Breast epithelium (tissue), 4 donors: ENCODE measurements around the gene FLT4. TPM values are rescaled to one million over a fixed set of nuclear protein-coding genes. Genes with fewer than 3 reads are reported as not detected.
"Not testable (repeated sequence)": the region's sequence is repeated elsewhere in the genome, so short reads cannot be mapped to it uniquely, and the experiment has no call there.

Experiments
- DNase-seq, 2 donors: peaks; one replicate each; pipeline ENCODE4 v3.0.0-alpha.2; 2019; ENCODE audit warnings: low spot score in 2 of 2
- H3K27ac ChIP-seq, 2 donors: fragments of 200-600 bp; sonication (generic) in 1 of 2; one replicate each; pipeline ENCODE4 v1.5.1; 2016 to 2019; ENCODE audit warnings: mild to moderate bottlenecking in 1 of 2
- H3K27me3 ChIP-seq, 2 donors: fragments of 200-600 bp; sonication (generic) in 1 of 2; one replicate each; pipeline versions ENCODE4 v1.5.1 to v1.6.0; 2017 to 2019; ENCODE audit warnings: control low read depth in 1 of 2, mild to moderate bottlenecking in 1 of 2
- H3K36me3 ChIP-seq: fragments of 200-600 bp; one replicate; pipeline ENCODE4 v1.5.1; 2019
- H3K4me1 ChIP-seq, 2 donors: fragments of 200-600 bp; sonication (generic); one replicate each; pipeline ENCODE4 v1.5.1; 2016 to 2019; ENCODE audit warnings: control low read depth in 1 of 2
- H3K4me3 ChIP-seq, 3 donors: fragments of 200-600 bp; sonication (generic); 1 replicate in 2 of 3; 2 replicates in 1 of 3; pipeline ENCODE4 v1.5.1; 2016 to 2019; ENCODE audit warnings: mild to moderate bottlenecking in 3 of 3, moderate library complexity in 2 of 3
- H3K9me3 ChIP-seq, 2 donors: fragments of 200-600 bp; sonication (generic) in 1 of 2; one replicate each; pipeline ENCODE4 v1.5.1; 2016 to 2019; ENCODE audit warnings: control low read depth in 1 of 2
- POLR2A ChIP-seq: fragments of 450-650 bp; IDR thresholded peaks from one replicate; pipeline ENCODE4 v1.6.1; 2016; ENCODE audit warnings: antibody characterized with exemption, mild to moderate bottlenecking, moderate library complexity
- POLR2AphosphoS5 ChIP-seq, 3 donors: sonication (generic); formaldehyde crosslinking; IDR thresholded peaks; one replicate each; pipeline ENCODE4 v1.6.1; 2017; ENCODE audit warnings: antibody characterized with exemption in 3 of 3
- intact Hi-C: fragments of 100-400 bp; cut with DNase I; formaldehyde crosslinking; loops from one replicate; pipeline ENCODE4 v1.15.1; 2023; ENCODE audit warnings: low total_unique reads
- total RNA-seq, 3 donors: library from RNA; depleted of rRNA; stranded (reverse); fragments of >200 nt; gene quantifications; one replicate each; pipeline ENCODE4 v1.1.0, GENCODE V29; 2016
- TF ChIP-seq, protein P1 (sequence below), 3 donors: fragments of 450-650 bp; IDR thresholded peaks; one replicate each; pipeline ENCODE4 v1.5.1; 2016 to 2017; ENCODE audit warnings: antibody characterized with exemption in 3 of 3, mild to moderate bottlenecking in 3 of 3, moderate library complexity in 3 of 3

The FLT4 gene
- total RNA-seq, 3 donors from 2014 or later, result 4.3 to 35.7 (median 7.9) TPM

DNA sequence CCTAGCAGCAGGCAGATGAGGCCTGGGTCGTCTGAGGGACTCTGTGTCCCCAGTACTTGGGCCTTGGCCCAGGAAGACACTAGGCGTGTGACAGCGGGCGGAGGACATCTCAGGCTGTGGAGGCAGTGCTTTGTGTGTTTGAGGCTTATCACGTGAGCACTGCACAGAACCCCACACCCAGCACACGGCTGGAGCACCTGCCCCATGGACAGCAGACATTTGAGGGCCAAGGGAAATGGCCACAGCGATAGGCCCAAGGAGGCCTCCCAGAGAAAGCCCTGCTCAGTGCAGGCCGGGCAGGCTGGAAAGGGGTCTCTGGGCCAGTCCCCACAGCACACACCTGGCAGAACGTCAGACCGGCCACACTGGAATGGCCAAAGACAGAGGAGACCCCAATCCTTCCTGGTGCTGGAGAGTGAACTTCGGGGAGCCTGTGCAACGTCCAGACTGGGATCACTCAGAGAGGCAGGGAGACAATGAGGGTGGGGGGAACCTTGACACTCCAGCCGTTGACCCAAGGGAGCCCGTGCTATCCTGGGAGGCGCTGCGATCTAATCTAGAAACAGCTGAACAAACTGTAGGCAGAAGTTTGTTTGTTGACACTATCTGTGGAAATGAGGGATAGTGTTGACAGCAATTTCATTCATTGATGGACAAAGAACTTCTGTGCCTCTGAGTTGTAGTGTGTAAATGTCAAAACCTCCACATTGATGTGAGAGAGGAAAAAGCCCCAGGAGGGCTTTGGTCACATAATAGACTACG lies 19.6 kb upstream of the FLT4 start:
- DNase-seq, result no peak
- no peaks in the 10 kb centered on the region for H3K9me3 ChIP-seq
- intact Hi-C loops, result no loop called here
- TF ChIP-seq POLR2A (no peak), POLR2AphosphoS5 (IDR thresholded peaks at IDR 0.05) (no peak)
- TF ChIP-seq, protein P1, sequence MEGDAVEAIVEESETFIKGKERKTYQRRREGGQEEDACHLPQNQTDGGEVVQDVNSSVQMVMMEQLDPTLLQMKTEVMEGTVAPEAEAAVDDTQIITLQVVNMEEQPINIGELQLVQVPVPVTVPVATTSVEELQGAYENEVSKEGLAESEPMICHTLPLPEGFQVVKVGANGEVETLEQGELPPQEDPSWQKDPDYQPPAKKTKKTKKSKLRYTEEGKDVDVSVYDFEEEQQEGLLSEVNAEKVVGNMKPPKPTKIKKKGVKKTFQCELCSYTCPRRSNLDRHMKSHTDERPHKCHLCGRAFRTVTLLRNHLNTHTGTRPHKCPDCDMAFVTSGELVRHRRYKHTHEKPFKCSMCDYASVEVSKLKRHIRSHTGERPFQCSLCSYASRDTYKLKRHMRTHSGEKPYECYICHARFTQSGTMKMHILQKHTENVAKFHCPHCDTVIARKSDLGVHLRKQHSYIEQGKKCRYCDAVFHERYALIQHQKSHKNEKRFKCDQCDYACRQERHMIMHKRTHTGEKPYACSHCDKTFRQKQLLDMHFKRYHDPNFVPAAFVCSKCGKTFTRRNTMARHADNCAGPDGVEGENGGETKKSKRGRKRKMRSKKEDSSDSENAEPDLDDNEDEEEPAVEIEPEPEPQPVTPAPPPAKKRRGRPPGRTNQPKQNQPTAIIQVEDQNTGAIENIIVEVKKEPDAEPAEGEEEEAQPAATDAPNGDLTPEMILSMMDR (IDR thresholded peaks at IDR 0.05), result no peak
- no peak overlapping the region for H3K27ac ChIP-seq
- no peaks in the 10 kb centered on the region for H3K36me3 ChIP-seq
- H3K4me3 ChIP-seq, result no peak overlapping the region
- H3K4me1 ChIP-seq, result no peaks in the 10 kb centered on the region
- H3K27me3 ChIP-seq, result peaks cover 0 to 12% of the 10 kb centered on the region in 2 donors

DNA sequence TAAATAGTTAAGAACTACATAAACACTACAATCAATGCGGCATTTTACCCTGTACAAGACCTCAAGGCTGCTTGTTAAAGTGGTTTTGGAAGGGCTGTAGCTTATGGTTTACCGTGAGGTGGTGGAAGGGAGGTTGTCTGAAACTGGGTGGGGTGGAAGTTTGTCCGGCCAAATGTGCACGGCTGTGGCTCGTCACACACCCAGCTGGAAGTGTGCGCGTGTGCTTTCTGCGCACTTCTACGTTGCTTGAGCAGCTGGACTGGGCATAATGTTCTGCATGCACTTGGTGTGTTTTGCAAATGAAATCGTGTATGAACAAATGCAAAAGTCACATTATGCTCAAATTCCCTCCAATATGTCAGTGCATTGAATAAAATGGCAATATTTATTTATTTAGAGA lies 17.4 kb upstream of the FLT4 start:
- no peaks in the 10 kb centered on the region for H3K4me1 ChIP-seq
- no peak overlapping the region for H3K4me3 ChIP-seq
- peaks cover 0 to 5% of the 10 kb centered on the region in 2 donors for H3K27me3 ChIP-seq
- H3K9me3 ChIP-seq, result no peaks in the 10 kb centered on the region
- no peak for TF ChIP-seq POLR2A
- TF ChIP-seq, protein P1 (IDR thresholded peaks at IDR 0.05), result no peak
- no peak for TF ChIP-seq POLR2AphosphoS5 (IDR thresholded peaks at IDR 0.05)
- DNase-seq, result no peak
- no peaks in the 10 kb centered on the region for H3K36me3 ChIP-seq
- intact Hi-C loops, result no loop called here
- no peak overlapping the region for H3K27ac ChIP-seq

DNA sequence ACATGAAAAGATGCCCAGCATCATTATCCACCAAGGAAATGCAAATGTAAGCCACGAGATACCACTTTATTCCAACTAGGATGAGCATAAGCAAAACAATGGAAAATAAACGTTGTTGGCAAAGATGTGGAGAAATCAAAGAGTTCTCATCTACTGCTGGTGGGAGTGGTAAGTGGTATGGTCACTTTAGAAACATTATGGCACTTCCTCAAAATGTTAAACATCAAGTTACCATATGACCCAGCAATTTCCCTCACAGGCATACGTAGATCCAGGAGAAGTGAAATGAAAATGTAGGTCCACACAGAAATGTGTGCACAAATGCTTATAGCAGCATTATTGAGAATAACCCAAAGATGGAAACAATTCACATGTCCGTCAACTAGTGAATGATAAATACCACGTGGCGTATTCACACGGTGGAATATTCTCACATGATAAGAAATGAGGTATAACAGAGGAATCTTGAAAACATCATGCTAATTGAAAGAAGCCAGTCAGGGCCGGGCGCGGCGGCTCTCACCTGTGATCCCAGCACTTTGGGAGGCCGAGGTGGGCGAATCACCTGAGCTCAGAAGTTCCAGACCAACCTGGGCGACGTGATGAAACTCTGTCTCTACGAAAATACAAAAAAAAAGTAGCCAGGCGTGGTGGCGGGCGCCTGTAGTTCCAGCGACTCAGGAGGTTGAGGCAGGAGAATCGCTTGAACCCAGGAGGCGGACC lies 16.4 kb upstream of the FLT4 start:
- no peak overlapping the region for H3K27ac ChIP-seq
- H3K9me3 ChIP-seq, result no peaks in the 10 kb centered on the region
- peaks cover 0 to 5% of the 10 kb centered on the region in 2 donors for H3K27me3 ChIP-seq
- intact Hi-C loops, result no loop called here
- no peak for DNase-seq
- H3K4me1 ChIP-seq, result no peaks in the 10 kb centered on the region
- no peak overlapping the region for H3K4me3 ChIP-seq
- TF ChIP-seq, protein P1 (IDR thresholded peaks at IDR 0.05), result no peak
- no peak for TF ChIP-seq POLR2A
- no peaks in the 10 kb centered on the region for H3K36me3 ChIP-seq

DNA sequence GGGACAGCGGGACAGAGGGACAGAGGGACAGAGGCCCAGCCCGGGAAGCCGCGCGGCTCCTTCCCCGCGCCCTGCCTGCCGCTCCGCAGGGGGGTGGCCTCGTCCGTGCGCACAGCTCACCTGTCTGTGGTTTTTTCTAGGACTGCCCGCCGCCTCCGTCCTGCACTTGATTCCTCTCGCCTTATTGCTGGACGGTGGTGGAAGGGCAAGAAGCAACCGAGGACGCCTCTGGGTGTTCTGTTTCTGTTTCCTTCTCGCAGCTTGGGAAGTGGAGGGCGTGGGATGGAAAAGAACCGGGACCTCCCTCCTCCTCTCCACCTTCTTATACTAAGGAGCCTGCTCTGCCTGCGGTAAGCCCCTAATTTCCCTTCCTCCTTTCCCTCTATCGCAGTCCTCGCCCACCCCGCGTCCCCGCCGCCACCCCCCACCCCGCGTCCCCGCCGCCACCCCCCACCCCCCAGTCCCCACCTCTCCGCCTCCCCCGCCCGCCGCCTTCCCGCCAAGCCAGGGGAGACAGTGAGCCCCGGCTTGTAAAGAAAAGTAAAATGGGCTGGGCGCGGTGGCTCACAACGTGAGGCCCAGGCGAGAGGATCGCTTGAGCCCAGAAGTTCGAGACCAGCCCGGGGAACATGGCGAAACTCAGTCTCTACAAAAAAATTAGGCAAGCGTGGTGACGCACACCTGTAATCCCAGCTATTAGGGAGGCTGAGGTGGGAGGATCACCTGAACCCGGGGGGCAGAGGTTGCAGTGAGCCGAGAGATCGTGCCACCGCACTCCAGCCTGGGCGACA lies 9.6 kb upstream of the FLT4 start:
- Histone ChIP-seq H3K4me3 (peak overlapping the region in 1 of 3 donors; percentile 20), H3K27ac (no peak overlapping the region), H3K9me3 (no peaks in the 10 kb centered on the region), H3K4me1 (no peaks in the 10 kb centered on the region), H3K27me3 (peaks cover 0 to 15% of the 10 kb centered on the region in 2 donors), H3K36me3 (no peaks in the 10 kb centered on the region)
- TF ChIP-seq POLR2A (no peak), POLR2AphosphoS5 (IDR thresholded peaks at IDR 0.05) (no peak)
- TF ChIP-seq, protein P1 (IDR thresholded peaks at IDR 0.05), result no peak
- DNase-seq, result peak in 1 of 2 donors; percentile 35
- intact Hi-C loops, result no loop called here

DNA sequence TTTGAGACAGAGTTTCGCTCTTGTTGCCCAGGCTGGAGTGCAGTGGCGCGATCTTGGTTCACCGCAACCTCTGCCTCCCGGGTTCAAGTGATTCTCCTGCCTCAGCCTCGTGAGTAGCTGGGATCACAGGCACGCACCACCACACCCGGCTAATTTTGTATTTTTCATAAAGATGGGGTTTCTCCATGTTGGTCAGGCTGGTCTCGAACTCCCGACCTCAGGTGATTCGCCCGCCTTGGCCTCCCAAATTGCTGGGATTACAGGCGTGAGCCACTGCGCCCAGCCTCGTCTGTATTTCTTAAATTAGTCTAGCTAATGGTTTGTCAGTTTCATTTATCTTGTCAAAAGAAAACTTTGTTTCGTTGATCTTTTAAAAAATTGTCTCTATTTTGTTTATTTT lies 5.8 kb upstream of the FLT4 start:
- H3K36me3 ChIP-seq, H3K4me1 ChIP-seq, DNase-seq, H3K27ac ChIP-seq, H3K9me3 ChIP-seq, intact Hi-C loops, H3K4me3 ChIP-seq: not testable (repeated sequence)
- peaks cover 0 to 15% of the 10 kb centered on the region in 2 donors for H3K27me3 ChIP-seq
